Measurements from ENCODE around the gene SKAP2. TPM values are rescaled to one million over a fixed set of nuclear protein-coding genes. Genes with fewer than 3 reads are reported as not detected.

Gene SKAP2
- total RNA-seq, 1 donor from 2014 or later, result 4.8 TPM

- H3K27me3 Mint-ChIP-seq (ENCODE audit: low read depth), result peaks cover 13% of the 10 kb centered on the region
- H3K4me1 Mint-ChIP-seq (ENCODE audit: low read depth), result no peaks in the 10 kb centered on the region
- H3K4me3 Mint-ChIP-seq (ENCODE audit: unreplicated experiment), result no peak overlapping the region
- H3K36me3 Mint-ChIP-seq (ENCODE audit: low read depth), result no peaks in the 10 kb centered on the region
- TF ChIP-seq, protein P1, sequence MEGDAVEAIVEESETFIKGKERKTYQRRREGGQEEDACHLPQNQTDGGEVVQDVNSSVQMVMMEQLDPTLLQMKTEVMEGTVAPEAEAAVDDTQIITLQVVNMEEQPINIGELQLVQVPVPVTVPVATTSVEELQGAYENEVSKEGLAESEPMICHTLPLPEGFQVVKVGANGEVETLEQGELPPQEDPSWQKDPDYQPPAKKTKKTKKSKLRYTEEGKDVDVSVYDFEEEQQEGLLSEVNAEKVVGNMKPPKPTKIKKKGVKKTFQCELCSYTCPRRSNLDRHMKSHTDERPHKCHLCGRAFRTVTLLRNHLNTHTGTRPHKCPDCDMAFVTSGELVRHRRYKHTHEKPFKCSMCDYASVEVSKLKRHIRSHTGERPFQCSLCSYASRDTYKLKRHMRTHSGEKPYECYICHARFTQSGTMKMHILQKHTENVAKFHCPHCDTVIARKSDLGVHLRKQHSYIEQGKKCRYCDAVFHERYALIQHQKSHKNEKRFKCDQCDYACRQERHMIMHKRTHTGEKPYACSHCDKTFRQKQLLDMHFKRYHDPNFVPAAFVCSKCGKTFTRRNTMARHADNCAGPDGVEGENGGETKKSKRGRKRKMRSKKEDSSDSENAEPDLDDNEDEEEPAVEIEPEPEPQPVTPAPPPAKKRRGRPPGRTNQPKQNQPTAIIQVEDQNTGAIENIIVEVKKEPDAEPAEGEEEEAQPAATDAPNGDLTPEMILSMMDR (IDR thresholded peaks at IDR 0.05), result no peak
- H3K9me3 Mint-ChIP-seq (ENCODE audit: low read depth), result peaks cover 2% of the 10 kb centered on the region
- no peak for DNase-seq (ENCODE audit: low spot score)
- H3K27ac Mint-ChIP-seq (ENCODE audit: unreplicated experiment), result no peak overlapping the region
Observed at GRCh38 chr7:26626687-26627086, 237.7 kb downstream of the SKAP2 start.

GRCh38 chr7:26626156-26626555 is 238.2 kb downstream of the SKAP2 start:
- H3K27ac Mint-ChIP-seq (ENCODE audit: unreplicated experiment), result no peak overlapping the region
- no peak for DNase-seq (ENCODE audit: low spot score)
- H3K4me1 Mint-ChIP-seq (ENCODE audit: low read depth), result no peaks in the 10 kb centered on the region
- H3K4me3 Mint-ChIP-seq (ENCODE audit: unreplicated experiment), result no peak overlapping the region
- TF ChIP-seq, protein P1 (IDR thresholded peaks at IDR 0.05), result no peak
- peaks cover 9% of the 10 kb centered on the region for H3K27me3 Mint-ChIP-seq (ENCODE audit: low read depth)
- no peaks in the 10 kb centered on the region for H3K36me3 Mint-ChIP-seq (ENCODE audit: low read depth)
- peaks cover 3% of the 10 kb centered on the region for H3K9me3 Mint-ChIP-seq (ENCODE audit: low read depth)

- no peaks in the 10 kb centered on the region for H3K4me1 Mint-ChIP-seq (ENCODE audit: low read depth)
Observed at GRCh38 chr7:26625286-26625685, 239.1 kb downstream of the SKAP2 start.

DNA sequence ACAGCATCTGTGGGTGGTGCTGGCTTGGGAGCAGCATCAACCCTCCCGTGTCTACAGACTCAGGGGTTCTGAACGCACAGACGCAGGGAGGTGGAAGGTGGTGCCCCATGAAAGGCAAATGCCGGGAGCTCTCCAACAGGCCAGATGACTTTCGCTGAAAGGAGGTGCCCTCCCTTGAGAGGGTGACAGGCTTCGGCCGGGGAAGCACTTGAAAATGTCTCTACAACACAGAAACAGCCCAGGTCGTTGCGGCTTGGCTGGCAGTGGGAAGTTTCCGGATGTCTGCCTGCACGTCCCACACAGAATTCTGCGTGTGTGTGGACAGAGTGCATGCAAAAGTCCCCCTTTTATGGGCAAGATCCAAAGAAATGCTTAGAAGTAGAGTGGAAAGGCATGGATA is 239.6 kb downstream of the SKAP2 start:
- no peaks in the 10 kb centered on the region for H3K4me1 Mint-ChIP-seq (ENCODE audit: low read depth)
- H3K27me3 Mint-ChIP-seq (ENCODE audit: low read depth), result peaks cover 9% of the 10 kb centered on the region
- no peaks in the 10 kb centered on the region for H3K36me3 Mint-ChIP-seq (ENCODE audit: low read depth)
- peaks cover 5% of the 10 kb centered on the region for H3K9me3 Mint-ChIP-seq (ENCODE audit: low read depth)
- no peak overlapping the region for H3K4me3 Mint-ChIP-seq (ENCODE audit: unreplicated experiment)
- TF ChIP-seq, protein P1 (IDR thresholded peaks at IDR 0.05), result no peak
- no peak overlapping the region for H3K27ac Mint-ChIP-seq (ENCODE audit: unreplicated experiment)
- DNase-seq (ENCODE audit: low spot score), result no peak

More at GRCh38 chr7:26625286-26625685, 239.1 kb downstream of the SKAP2 start:
- TF ChIP-seq, protein P1 (IDR thresholded peaks at IDR 0.05), result no peak
- Mint-ChIP-seq H3K9me3 (ENCODE audit: low read depth) (peaks cover 5% of the 10 kb centered on the region), H3K4me3 (ENCODE audit: unreplicated experiment) (no peak overlapping the region), H3K27me3 (ENCODE audit: low read depth) (peaks cover 9% of the 10 kb centered on the region), H3K27ac (ENCODE audit: unreplicated experiment) (no peak overlapping the region), H3K36me3 (ENCODE audit: low read depth) (no peaks in the 10 kb centered on the region)
- DNase-seq (ENCODE audit: low spot score), result no peak

DNA sequence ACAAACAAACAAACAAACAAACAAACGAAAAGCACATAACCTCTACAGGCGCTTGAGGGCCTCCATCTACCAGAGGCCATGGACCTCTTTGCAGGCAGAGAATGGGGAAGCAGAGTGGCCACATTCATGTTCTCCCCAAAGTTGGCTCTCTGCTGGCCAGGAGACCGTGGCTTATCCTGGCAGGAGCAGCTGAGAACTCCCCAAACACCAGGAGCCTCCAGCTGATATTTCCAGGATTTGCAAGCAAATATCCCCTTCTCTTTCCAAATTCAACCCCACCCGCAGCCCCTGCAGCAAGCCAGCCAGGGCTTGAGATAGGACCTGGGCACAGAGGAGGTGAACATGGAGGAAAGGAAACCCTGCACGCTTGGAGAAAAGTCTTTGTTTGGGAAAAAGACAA is 240.0 kb downstream of the SKAP2 start:
- no peaks in the 10 kb centered on the region for H3K36me3 Mint-ChIP-seq (ENCODE audit: low read depth)
- H3K27ac Mint-ChIP-seq (ENCODE audit: unreplicated experiment), result no peak overlapping the region
- TF ChIP-seq, protein P1 (IDR thresholded peaks at IDR 0.05), result no peak
- no peaks in the 10 kb centered on the region for H3K4me1 Mint-ChIP-seq (ENCODE audit: low read depth)
- peaks cover 6% of the 10 kb centered on the region for H3K27me3 Mint-ChIP-seq (ENCODE audit: low read depth)
- H3K4me3 Mint-ChIP-seq (ENCODE audit: unreplicated experiment), result no peak overlapping the region
- peaks cover 5% of the 10 kb centered on the region for H3K9me3 Mint-ChIP-seq (ENCODE audit: low read depth)
- no peak for DNase-seq (ENCODE audit: low spot score)

All from chondrocyte (in vitro differentiated cells).